GM12878 (cell line): ENCODE data around the gene KLF11. TPM values are rescaled to one million over a fixed set of nuclear protein-coding genes. Genes with fewer than 3 reads are reported as not detected.

ENCODE experiments used
- ATAC-seq: fragments of 200-7000 bp; cut with Tn5 transposase; 3 replicates; pipeline ENCODE4 v1.9.1; 2020; ENCODE audit warnings: mild to moderate bottlenecking, moderate library complexity
- BruUV-seq: library from RNA; stranded (reverse); fragments of 400-500 nt; replicated peaks from 2 replicates; lab custom pipeline; 2021; lab: Mats Ljungman, UMichigan
- CTCF ChIA-PET: fragments of 300-600 bp; sonication (Branson Sonifier 250); formaldehyde crosslinking; extraction: SDS; loops from one replicate; lab custom pipeline; 2021; ENCODE audit warnings: inconsistent platforms; lab: Yijun Ruan, JAX
- POLR2A ChIA-PET: fragments of 350-600 bp; formaldehyde crosslinking; extraction: SDS; loops from one replicate; lab custom pipeline; 2021; ENCODE audit warnings: inconsistent platforms; lab: Charles Lee
- RAD21 ChIA-PET: fragments of 300-600 bp; sonication (Branson Sonifier 250); formaldehyde crosslinking; loops from one replicate; lab custom pipeline; 2023; ENCODE audit warnings: antibody characterized with exemption; ENCODE audit not compliant: unreplicated experiment; lab: Charles Lee
- SMC1A ChIA-PET: fragments of 300-600 bp; sonication (Branson Sonifier 250); formaldehyde crosslinking; loops from one replicate; lab custom pipeline; 2023; ENCODE audit not compliant: unreplicated experiment, uncharacterized antibody; lab: Charles Lee
- DNase-seq: peaks from one replicate; pipeline ENCODE4 v3.0.0-alpha.2; 2011; ENCODE audit warnings: low read depth, low spot score
- FAIRE-seq: peaks from 3 replicates; lab custom pipeline; 2011; peaks lifted over from hg19 to GRCh38; lab: Jason Lieb, UNC
- H2AFZ ChIP-seq: 2 replicates; pipeline ENCODE4 v1.6.0; 2011; ENCODE audit warnings: low read depth, low read length, control low read depth; ENCODE audit not compliant: control insufficient read depth
- H3K27ac ChIP-seq: 2 replicates; pipeline ENCODE4 v1.5.1; 2011; ENCODE audit warnings: control low read depth; ENCODE audit not compliant: control insufficient read depth, insufficient read depth
- H3K27me3 ChIP-seq, 2 experiments: replicated peaks in 1 of 2; 2 replicates each; pipeline versions ENCODE4 v1.6.0 to v1.6.1; 2011; ENCODE audit warnings: low read length in 1 of 2; ENCODE audit not compliant: control insufficient read depth in 2 of 2, insufficient read depth in 2 of 2
- H3K36me3 ChIP-seq, 2 experiments: 2 replicates each; pipeline ENCODE4 v1.5.1; 2011; ENCODE audit warnings: low read length in 1 of 2; ENCODE audit not compliant: control insufficient read depth in 2 of 2, insufficient read depth in 2 of 2
- H3K4me1 ChIP-seq: 2 replicates; pipeline ENCODE4 v1.6.1; 2011; ENCODE audit warnings: mild to moderate bottlenecking, low read length, moderate library complexity, mixed read lengths; ENCODE audit not compliant: control insufficient read depth, insufficient read depth
- H3K4me2 ChIP-seq: 2 replicates; pipeline ENCODE4 v1.6.0; 2011; ENCODE audit warnings: control low read depth; ENCODE audit not compliant: control insufficient read depth, insufficient read depth
- H3K4me3 ChIP-seq: fragments of 200-600 bp; sonication (generic); 2 replicates; pipeline ENCODE4 v1.5.1; 2016
- H3K79me2 ChIP-seq: 2 replicates; pipeline ENCODE4 v1.6.0; 2011; ENCODE audit warnings: low read length; ENCODE audit not compliant: control insufficient read depth, insufficient read depth
- H3K9ac ChIP-seq: 2 replicates; pipeline ENCODE4 v1.8.0; 2011; ENCODE audit warnings: low read length, control low read depth, mixed read lengths; ENCODE audit not compliant: control insufficient read depth, insufficient read depth
- H3K9me3 ChIP-seq: replicated peaks from 3 replicates; pipeline ENCODE4 v1.5.1; 2011; ENCODE audit warnings: mild to moderate bottlenecking, low read length; ENCODE audit not compliant: control insufficient read depth, insufficient read depth
- H4K20me1 ChIP-seq: 2 replicates; pipeline ENCODE4 v1.6.0; 2011; ENCODE audit not compliant: control insufficient read depth, insufficient read depth
- RFX5 ChIP-seq: IDR thresholded peaks from 2 replicates; pipeline ENCODE4 v1.6.1; 2011; ENCODE audit warnings: low read depth, low read length, improper control_type of control experiment
- STAT1 ChIP-seq: fragments of 450-650 bp; conservative IDR thresholded peaks from 2 replicates; pipeline ENCODE4 v1.6.1; 2014; ENCODE audit warnings: antibody characterized with exemption, mild to moderate bottlenecking
- TARDBP ChIP-seq: IDR thresholded peaks from 2 replicates; pipeline ENCODE4 v1.6.1; 2016; ENCODE audit warnings: borderline replicate concordance
- WGBS: methylation state at CpG from one replicate; pipeline ENCODE4 v1.1.6; 2016; ENCODE audit warnings: low lambda C conversion rate; ENCODE audit not compliant: insufficient replicate concordance, insufficient coverage; ENCODE audit errors: missing lambda C conversion rate; 5-methylcytosine and 5-hydroxymethylcytosine counted together
- in situ Hi-C: fragments of 300-500 bp; cut with MboI; formaldehyde crosslinking; loops from 9 replicates; pipeline ENCODE4 v1.14.3; 2018; ENCODE audit warnings: mixed read lengths
- intact Hi-C: fragments of 100-400 bp; cut with micrococcal nuclease; formaldehyde crosslinking; loops from one replicate; pipeline ENCODE4 v1.14.2; 2022; ENCODE audit not compliant: unreplicated experiment
- polyA plus RNA-seq, 11 experiments: library from polyadenylated mRNA; depleted of rRNA in 4 of 11; unstranded in 6 of 11; stranded (reverse) in 5 of 11; fragments of >200 nt; fragmentation: Nextera tagmentation in 4 of 11; fragmentation: Illumina TruSeq in 1 of 11; extraction: Ambion mirVana in 4 of 11; extraction: Trizol in 1 of 11; gene quantifications; 1 replicate in 1 of 11; 2 replicates in 10 of 11; pipeline versions ENCODE4 v1.2.1 to v1.2.3, GENCODE V29; 2011 to 2016; ENCODE audit warnings: inconsistent platforms in 2 of 11, missing spikeins in 2 of 11, low read depth in 1 of 11
- total RNA-seq, 4 experiments: library from RNA; depleted of rRNA in 3 of 4; stranded (reverse); fragments of >200 nt in 3 of 4; fragmentation: Illumina TruSeq in 1 of 4; extraction: Trizol in 1 of 4; gene quantifications; 2 replicates each; pipeline versions ENCODE4 v1.2.1 to v1.2.3, GENCODE V29; 2013 to 2021

KLF11 gene
- total and polyA plus RNA-seq, 10 of the 15 experiments (the other 5 are each of a cell fraction or from before 2014, with no cell fraction given) = 0.03 to 0.54 (median 0.14) TPM; not detected in 1

DNA sequence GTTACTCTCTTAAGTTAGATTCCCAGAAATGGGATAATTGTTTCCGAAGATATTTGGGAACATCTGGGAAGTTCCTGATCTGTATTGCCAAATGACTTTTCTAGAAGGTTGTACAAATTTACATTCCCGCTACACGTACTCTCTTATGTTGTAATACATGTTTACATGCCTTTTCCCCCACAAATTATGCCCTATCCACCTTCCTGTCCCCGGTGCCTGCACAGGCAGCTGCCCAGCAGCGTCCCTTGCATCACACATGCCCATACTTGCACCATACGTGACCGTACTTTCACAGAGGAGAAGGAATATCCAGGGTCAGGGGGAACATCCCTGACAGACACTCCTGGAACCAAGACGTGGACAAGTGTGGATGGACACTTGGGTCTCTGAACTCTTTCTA is 24.2 kb upstream of the KLF11 start:
- no TSS peak for BruUV-seq
- ChIA-PET RAD21 (interaction anchor here (0.8 kb wide), 1 partner anchor 29 kb away, joined by 3 read pairs; no protein-coding TSS in a partner anchor), CTCF (interaction anchor here (0.9 to 2.3 kb wide), 4 partner anchors 8 to 249 kb away, joined by 3 to 8 read pairs (median 3); no protein-coding TSS in a partner anchor), POLR2A (interaction anchor here (1.5 kb wide), 1 partner anchor 35 kb away, joined by 3 read pairs; no protein-coding TSS in a partner anchor), SMC1A (no interaction called here)
- no peaks in the 10 kb centered on the region; a peak in 3 of 4 replicates for H3K27me3 ChIP-seq
- intact Hi-C loops = no loop called here
- FAIRE-seq (no peak), DNase-seq (no peak)
- no peaks in the 10 kb centered on the region for H3K36me3 ChIP-seq
- no peak overlapping the region for H3K4me3 ChIP-seq
- no peaks in the 10 kb centered on the region for H4K20me1 ChIP-seq
- no peak overlapping the region for H2AFZ ChIP-seq
- H3K79me2 ChIP-seq = no peaks in the 10 kb centered on the region
- in situ Hi-C loops = no loop called here
- no peak overlapping the region for H3K27ac ChIP-seq
- H3K4me1 ChIP-seq = no peaks in the 10 kb centered on the region
- no peak overlapping the region for H3K9ac ChIP-seq
- WGBS = 42% methylated on average over 8 of the region's 8 CpGs
- H3K9me3 ChIP-seq = no peaks in the 10 kb centered on the region; the same call in 2 of the 3 replicates
- TF ChIP-seq STAT1 (no peak), RFX5 (no peak)
- TF ChIP-seq, all 136 proteins: peak for 0
- no peak overlapping the region for H3K4me2 ChIP-seq
- no peak for ATAC-seq

DNA sequence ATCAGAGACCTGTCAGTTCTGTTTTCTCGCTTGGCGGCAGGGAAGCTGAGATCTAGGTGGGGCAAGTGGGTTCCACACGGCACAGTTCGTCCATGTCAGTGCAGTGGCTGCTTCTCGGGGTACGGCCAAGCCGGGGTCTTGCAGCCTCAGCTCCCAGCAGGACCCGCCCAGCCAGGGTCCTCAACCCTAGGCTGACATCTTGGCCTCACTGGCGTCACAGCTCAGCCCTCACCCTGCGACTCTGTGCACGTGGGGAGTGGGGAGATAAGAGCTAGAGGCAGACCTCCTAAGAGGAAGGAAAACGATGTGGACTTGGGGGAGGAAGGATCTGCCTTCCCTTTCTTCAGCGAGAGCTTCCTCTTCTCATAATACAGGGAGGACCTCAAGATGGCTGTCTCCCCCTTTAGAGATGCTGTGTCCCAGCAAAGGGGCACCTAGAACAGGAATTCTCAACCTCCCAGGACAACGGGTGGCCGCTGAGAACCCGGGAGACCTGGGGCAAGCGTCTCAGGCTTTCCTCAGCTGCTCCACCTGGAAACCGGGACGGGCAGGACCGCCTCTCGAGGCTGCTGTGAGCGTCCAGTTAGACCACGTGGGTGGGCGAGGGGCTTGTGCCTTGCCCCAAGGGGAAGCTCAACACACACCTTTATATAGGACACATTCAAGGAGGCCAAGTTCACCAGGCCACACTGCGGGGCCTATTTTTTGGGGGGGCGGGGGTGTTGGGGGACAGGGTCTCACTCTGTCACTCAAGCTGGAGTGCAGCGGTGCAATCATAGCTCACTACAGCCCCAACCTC is 23.5 kb upstream of the KLF11 start:
- H2AFZ ChIP-seq = no peak overlapping the region
- no peaks in the 10 kb centered on the region for H3K79me2 ChIP-seq
- no peak overlapping the region for H3K9ac ChIP-seq
- POLR2A ChIA-PET = interaction anchor here (1.5 kb wide), 1 partner anchor 36 kb away, joined by 3 read pairs; no protein-coding TSS in a partner anchor
- FAIRE-seq = no peak
- no peaks in the 10 kb centered on the region; the same call in 2 of the 3 replicates for H3K9me3 ChIP-seq
- SMC1A ChIA-PET = interaction anchor here (1.3 kb wide), 1 partner anchor 35 kb away, joined by 4 read pairs; no protein-coding TSS in a partner anchor
- CTCF ChIA-PET = interaction anchor here (0.9 to 2.3 kb wide), 4 partner anchors 10 to 249 kb away, joined by 3 to 8 read pairs (median 3); no protein-coding TSS in a partner anchor
- RAD21 ChIA-PET = no interaction called here
- intact Hi-C loops = no loop called here
- BruUV-seq = no TSS peak
- no peak overlapping the region for H3K4me3 ChIP-seq
- H3K27me3 ChIP-seq = no peaks in the 10 kb centered on the region; a peak in 3 of 4 replicates
- H3K4me2 ChIP-seq = no peak overlapping the region
- in situ Hi-C loops = no loop called here
- 33% methylated on average over 27 of the region's 27 CpGs for whole genome bisulfite sequencing
- no peak for DNase-seq
- no peak for ATAC-seq
- H3K4me1 ChIP-seq = no peaks in the 10 kb centered on the region
- no peaks in the 10 kb centered on the region for H3K36me3 ChIP-seq
- no peak overlapping the region for H3K27ac ChIP-seq
- no peaks in the 10 kb centered on the region for H4K20me1 ChIP-seq
- no peak for TF ChIP-seq TARDBP
